ENCODE measurements around the gene EGLN1.
"Not testable (repeated sequence)": the region's sequence is repeated elsewhere in the genome, so short reads cannot be mapped to it uniquely, and the experiment has no call there.

Gene EGLN1

GRCh38 chr1:231421971-231422797 is at the start of gene EGLN1:
EGLN1 (minus strand) TSS chr1:231422287; CDS start chr1:231421888, 399 bp downstream.
- peak; percentile 16 for TF ChIP-seq CTCF (IDR thresholded peaks at IDR 0.05; ENCODE audit: low read length, missing control alignments)
- H3K4me3 ChIP-seq (replicated peaks; ENCODE audit: low read depth, low read length), result peak within 1 kb of the TSS; percentile 67
- peak; percentile 92 for DNase-seq (ENCODE audit: low read depth)

- not testable (repeated sequence) for H3K4me3 ChIP-seq (replicated peaks; ENCODE audit: low read depth, low read length); DNase-seq (ENCODE audit: low read depth)
These were observed 49.4 kb upstream of the EGLN1 start for GRCh38 chr1:231471500-231471899.

GRCh38 chr1:231471027-231471426 is 48.9 kb upstream of the EGLN1 start:
- H3K4me3 ChIP-seq (replicated peaks; ENCODE audit: low read depth, low read length); DNase-seq (ENCODE audit: low read depth): not testable (repeated sequence)

- DNase-seq (ENCODE audit: low read depth), result no peak
- no peak overlapping the region for H3K4me3 ChIP-seq (replicated peaks; ENCODE audit: low read depth, low read length)
- TF ChIP-seq CTCF (IDR thresholded peaks at IDR 0.05; ENCODE audit: low read length, missing control alignments), result no peak
These were observed 45.9 kb upstream of the EGLN1 start for GRCh38 chr1:231467986-231468385.

GRCh38 chr1:231465051-231465450 is 43.0 kb upstream of the EGLN1 start:
- no peak for DNase-seq (ENCODE audit: low read depth)
- H3K4me3 ChIP-seq (replicated peaks; ENCODE audit: low read depth, low read length), result no peak overlapping the region
- TF ChIP-seq CTCF (IDR thresholded peaks at IDR 0.05; ENCODE audit: low read length, missing control alignments), result no peak

- DNase-seq (ENCODE audit: low read depth), result no peak
- no peak for TF ChIP-seq CTCF (IDR thresholded peaks at IDR 0.05; ENCODE audit: low read length, missing control alignments)
- H3K4me3 ChIP-seq (replicated peaks; ENCODE audit: low read depth, low read length), result no peak overlapping the region
These were observed 41.5 kb upstream of the EGLN1 start for GRCh38 chr1:231463541-231463940.

GRCh38 chr1:231460614-231461013 is 38.5 kb upstream of the EGLN1 start:
- H3K4me3 ChIP-seq (replicated peaks; ENCODE audit: low read depth, low read length), result no peak overlapping the region
- peak; percentile 11 for DNase-seq (ENCODE audit: low read depth)
- TF ChIP-seq CTCF (IDR thresholded peaks at IDR 0.05; ENCODE audit: low read length, missing control alignments), result no peak

GRCh38 chr1:231459438-231459837 is 37.4 kb upstream of the EGLN1 start:
- not testable (repeated sequence) for H3K4me3 ChIP-seq (replicated peaks; ENCODE audit: low read depth, low read length); DNase-seq (ENCODE audit: low read depth)

GRCh38 chr1:231457956-231458355 is 35.9 kb upstream of the EGLN1 start:
- DNase-seq (ENCODE audit: low read depth); H3K4me3 ChIP-seq (replicated peaks; ENCODE audit: low read depth, low read length): not testable (repeated sequence)

- not testable (repeated sequence) for H3K4me3 ChIP-seq (replicated peaks; ENCODE audit: low read depth, low read length); DNase-seq (ENCODE audit: low read depth)
These were observed 32.0 kb upstream of the EGLN1 start for GRCh38 chr1:231454133-231454532.

Measured in fibroblast of pulmonary artery (primary cell).